DND-41 (cell line): ENCODE results near the gene TSN.
"Not testable (repeated sequence)": the region's sequence is repeated elsewhere in the genome, so short reads cannot be mapped to it uniquely, and the experiment has no call there.

Experiments
- EZH2 ChIP-seq: IDR thresholded peaks from 3 replicates; pipeline ENCODE4 v1.6.1; 2012; ENCODE audit warnings: borderline replicate concordance, low read depth, mild to moderate bottlenecking, moderate library complexity, low read length, inconsistent platforms; ENCODE audit not compliant: severe bottlenecking
- TF ChIP-seq, protein P1 (sequence below): IDR thresholded peaks from 2 replicates; pipeline ENCODE4 v1.5.1; 2012; ENCODE audit warnings: borderline replicate concordance, low read length, moderate library complexity, mild to moderate bottlenecking; ENCODE audit not compliant: poor library complexity, severe bottlenecking; ENCODE audit errors: extremely low read depth

DNA sequence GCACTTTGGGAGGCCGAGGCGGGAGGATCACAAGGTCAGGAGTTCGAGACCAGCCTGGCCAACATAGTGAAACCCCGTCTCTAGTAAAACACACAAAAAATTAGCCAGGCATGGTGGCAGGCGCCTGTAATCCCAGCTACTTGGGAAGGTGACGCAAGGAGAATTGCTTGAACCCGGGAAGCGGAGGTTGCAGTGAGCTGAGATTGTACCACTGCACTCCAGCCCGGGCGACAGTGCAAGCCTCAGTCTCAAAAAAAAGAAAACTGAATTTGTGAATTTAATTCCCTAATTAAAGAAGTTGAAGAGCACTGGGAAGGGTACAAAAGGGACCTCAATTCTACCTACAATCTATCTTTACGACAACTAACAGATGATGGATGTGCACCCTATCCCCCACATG lies 20.9 kb upstream of the TSN start:
- TF ChIP-seq, protein P1, sequence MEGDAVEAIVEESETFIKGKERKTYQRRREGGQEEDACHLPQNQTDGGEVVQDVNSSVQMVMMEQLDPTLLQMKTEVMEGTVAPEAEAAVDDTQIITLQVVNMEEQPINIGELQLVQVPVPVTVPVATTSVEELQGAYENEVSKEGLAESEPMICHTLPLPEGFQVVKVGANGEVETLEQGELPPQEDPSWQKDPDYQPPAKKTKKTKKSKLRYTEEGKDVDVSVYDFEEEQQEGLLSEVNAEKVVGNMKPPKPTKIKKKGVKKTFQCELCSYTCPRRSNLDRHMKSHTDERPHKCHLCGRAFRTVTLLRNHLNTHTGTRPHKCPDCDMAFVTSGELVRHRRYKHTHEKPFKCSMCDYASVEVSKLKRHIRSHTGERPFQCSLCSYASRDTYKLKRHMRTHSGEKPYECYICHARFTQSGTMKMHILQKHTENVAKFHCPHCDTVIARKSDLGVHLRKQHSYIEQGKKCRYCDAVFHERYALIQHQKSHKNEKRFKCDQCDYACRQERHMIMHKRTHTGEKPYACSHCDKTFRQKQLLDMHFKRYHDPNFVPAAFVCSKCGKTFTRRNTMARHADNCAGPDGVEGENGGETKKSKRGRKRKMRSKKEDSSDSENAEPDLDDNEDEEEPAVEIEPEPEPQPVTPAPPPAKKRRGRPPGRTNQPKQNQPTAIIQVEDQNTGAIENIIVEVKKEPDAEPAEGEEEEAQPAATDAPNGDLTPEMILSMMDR: not testable (repeated sequence)
- TF ChIP-seq EZH2: not testable (repeated sequence)
